NCI-H748 treated with DMSO at 0.1 percent for 48 hours (cell line): Measurements from ENCODE around the gene CPA1.
A peak's percentile ranks its signal among the peaks of the same experiment; 100 is the strongest.

Experiments used
- DNase-seq: peaks from one replicate; lab custom pipeline; 2025; lab: John Stamatoyannopoulos, UW

CPA1 gene

GRCh38 chr7:130379921-130380860 is at the start of gene CPA1:
TSS of gene CPA1 (plus strand) at chr7:130380494. CDS start at chr7:130380521, 27 bp downstream.
- no peak for DNase-seq

DNA sequence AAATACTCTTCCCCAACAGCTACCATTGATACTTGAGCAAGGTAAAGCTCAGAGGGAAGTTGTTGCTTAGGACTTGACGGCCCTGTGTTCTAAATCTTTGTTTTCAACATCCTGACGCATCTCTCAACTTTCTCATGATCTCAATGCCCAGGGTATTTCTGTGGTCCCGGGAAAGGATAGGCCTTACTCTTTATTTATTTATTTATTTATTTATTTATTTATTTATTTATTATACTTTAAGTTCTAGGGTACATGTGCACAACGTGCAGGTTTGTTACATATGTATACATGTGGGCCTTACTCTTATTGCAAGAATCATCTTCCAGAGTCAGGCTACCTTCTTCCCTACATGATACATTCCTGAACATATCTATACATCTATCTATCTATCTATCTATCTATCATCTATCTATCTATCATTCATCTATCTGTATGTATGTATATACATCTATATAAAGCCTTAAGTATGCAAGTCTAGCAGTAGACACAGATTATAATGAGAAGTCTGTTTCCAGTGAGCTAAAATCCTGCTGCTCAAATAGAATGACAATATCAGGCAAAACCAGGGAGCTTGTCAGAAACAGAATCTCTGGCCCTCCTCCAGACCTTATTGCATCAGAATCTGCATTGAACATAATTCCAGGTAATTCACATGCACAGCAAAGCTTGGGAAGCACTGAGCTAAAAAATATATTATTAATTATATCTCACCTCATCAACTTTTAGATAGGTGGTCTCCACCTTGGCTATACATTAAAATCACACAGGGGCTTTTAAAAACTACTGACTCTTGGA is 47.8 kb upstream of the CPA1 start:
- no peak for DNase-seq

GRCh38 chr7:130333832-130334231 is 46.5 kb upstream of the CPA1 start:
- no peak for DNase-seq

DNA sequence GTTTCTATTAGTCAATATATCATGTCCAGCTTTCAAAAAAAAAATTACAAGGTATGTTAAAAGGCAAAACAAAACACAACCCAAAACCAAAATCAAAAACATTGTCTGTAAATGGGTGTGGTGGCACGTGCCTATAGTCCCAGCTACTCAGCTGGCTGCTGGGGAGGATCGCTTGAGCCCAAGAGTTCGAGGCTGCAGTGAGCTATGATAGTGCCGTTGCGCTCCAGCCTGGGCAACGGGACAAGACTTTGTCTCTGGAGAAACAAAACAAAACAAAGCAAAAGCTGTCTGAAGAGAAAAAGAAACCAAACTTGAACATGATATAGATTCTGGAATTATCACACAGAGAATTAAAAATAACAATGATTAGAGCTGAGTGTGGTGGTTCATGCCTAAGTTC is 46.0 kb upstream of the CPA1 start:
- no peak for DNase-seq

DNA sequence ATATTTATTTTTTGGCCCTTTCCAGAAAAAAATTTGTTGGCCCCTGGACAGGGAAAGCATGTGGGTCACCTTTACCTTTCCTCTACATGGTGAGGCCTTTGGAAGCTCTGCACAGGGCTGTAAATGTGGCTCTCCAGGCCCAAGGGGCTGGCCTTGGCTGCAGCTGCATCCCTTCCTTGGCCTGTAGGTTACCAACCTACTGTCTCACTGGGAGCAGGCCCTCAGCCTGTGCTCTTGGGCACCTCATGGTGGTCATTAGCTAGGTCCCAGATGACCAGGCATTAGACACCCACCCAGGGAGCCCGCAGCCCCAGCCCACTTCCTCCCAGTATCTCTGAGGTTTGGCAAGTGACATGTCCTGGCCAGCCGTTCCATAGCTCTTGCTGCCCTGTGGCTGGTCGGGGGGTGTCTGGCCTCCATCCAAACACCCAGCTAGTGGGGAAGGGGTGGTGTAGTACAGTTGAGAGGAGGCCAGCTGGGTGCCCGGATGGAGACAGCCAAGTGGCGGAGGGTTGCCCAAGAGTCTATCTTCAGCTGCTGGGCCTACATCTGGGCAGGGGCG is 42.8 kb upstream of the CPA1 start:
- DNase-seq: no peak

DNA sequence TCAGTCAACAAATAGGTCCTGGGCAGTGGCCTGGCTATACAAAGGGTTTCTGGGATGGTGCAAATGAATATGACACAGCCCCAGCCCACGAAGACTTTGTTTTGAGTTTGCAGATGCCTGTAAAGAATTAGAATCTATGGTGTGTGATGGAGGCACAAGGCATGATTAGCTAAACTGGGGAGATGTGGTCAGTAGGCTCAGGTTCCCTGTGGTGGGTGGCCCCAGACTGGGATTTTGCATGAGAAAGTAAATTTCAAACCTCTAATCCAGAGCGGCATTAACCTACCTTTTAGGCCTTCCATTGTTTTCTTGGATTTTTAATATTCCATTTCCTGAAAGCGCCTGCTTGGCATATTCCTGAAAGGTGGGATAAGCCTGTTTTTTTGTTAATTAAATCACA is 42.1 kb upstream of the CPA1 start:
- no peak for DNase-seq

GRCh38 chr7:130341882-130342281 is 38.4 kb upstream of the CPA1 start:
- no peak for DNase-seq

- no peak for DNase-seq
Observed at GRCh38 chr7:130342701-130343380, 37.5 kb upstream of the CPA1 start.

- DNase-seq: no peak
Observed at GRCh38 chr7:130344271-130344866, 35.9 kb upstream of the CPA1 start, which contains the start of gene CPA5. TSS of gene CPA5 (plus strand) at chr7:130344816. CDS start at chr7:130346486, 1,670 bp downstream.

DNA sequence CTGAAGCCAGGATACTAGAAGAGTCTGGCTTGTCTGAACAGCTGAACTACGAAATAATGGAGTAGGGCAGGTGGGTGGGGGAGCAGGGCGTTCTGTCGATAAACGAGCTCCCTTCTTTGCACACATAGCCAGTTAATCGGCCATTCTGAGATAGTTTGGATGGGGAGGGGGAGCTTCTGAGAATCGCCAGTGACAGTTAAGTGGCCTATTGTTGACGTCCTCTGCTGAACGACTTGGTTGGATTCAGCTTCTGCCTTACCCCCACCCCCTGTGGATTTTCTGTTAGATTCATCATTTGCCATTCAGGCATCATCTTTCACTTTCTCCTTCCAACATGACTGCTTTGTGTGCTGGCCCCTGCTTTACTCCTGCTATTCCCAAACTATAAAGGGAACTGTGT is 35.2 kb upstream of the CPA1 start:
- DNase-seq: peak; percentile 97

- no peak for DNase-seq
Observed at GRCh38 chr7:130345725-130346124, 34.6 kb upstream of the CPA1 start.

- no peak for DNase-seq
Observed at GRCh38 chr7:130346177-130346905, 34.0 kb upstream of the CPA1 start.

DNA sequence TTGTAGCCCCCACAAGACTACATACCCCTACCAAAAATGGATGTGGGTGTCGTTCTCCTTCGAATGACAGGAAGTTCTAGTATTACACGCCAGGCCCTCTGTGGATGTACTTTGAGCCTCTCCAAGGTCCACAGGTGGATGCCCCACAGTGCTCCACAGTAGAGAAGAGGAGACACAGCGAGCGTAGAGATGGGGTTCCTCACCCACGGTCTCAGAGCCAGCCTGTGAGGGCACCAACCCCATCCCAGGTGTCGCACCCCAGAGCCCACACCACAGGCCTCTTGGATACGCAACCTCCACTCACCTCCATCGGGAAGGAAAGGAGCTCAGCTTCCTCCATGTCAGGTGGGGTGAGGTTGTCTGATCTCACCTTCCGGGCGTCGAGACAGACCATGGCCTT is 33.4 kb upstream of the CPA1 start:
- DNase-seq: no peak

DNA sequence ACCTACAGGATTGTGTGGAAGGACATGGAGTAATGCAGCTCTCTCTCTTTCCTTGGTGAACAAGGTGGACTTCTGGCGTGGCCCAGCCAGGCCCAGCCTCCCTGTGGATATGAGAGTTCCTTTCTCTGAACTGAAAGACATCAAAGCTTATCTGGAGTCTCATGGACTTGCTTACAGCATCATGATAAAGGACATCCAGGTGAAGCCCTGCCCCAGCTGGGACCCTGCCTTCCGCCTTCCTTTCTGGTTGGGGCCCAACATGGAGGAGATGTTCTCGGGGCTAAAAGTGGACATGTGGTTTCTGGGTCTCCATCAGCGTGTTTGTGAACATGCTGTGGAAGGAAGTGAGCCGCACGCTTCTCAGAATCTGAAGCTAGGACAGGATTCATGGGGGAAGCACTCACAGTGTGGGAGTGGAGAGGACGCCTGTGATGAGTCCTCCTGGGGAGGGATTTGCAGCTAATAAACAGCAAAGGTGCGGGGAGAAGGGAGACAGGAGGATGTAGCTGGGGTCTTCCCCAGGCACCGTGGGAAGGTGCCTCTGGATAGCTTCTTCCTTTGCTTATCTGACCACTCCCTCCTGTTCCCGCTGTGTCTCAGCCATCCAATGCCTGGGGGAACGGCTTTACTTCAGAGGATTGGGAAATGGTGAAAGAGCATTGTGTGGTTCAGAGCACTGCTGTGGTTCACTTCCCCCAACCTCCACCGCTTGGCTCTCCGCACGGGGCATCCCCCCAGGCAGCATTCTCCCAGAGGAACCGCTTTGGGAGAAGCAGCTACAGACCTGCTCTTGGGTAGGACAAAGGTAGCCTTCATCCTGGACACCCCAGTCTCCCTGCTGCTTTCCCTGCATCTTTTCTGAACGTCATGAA is 30.1 kb upstream of the CPA1 start:
- DNase-seq: peak; percentile 28

GRCh38 chr7:130350945-130351790 is 29.1 kb upstream of the CPA1 start:
- peak; percentile 60 for DNase-seq

- DNase-seq: peak; percentile 70
Observed at GRCh38 chr7:130351791-130352090, 28.6 kb upstream of the CPA1 start.

DNA sequence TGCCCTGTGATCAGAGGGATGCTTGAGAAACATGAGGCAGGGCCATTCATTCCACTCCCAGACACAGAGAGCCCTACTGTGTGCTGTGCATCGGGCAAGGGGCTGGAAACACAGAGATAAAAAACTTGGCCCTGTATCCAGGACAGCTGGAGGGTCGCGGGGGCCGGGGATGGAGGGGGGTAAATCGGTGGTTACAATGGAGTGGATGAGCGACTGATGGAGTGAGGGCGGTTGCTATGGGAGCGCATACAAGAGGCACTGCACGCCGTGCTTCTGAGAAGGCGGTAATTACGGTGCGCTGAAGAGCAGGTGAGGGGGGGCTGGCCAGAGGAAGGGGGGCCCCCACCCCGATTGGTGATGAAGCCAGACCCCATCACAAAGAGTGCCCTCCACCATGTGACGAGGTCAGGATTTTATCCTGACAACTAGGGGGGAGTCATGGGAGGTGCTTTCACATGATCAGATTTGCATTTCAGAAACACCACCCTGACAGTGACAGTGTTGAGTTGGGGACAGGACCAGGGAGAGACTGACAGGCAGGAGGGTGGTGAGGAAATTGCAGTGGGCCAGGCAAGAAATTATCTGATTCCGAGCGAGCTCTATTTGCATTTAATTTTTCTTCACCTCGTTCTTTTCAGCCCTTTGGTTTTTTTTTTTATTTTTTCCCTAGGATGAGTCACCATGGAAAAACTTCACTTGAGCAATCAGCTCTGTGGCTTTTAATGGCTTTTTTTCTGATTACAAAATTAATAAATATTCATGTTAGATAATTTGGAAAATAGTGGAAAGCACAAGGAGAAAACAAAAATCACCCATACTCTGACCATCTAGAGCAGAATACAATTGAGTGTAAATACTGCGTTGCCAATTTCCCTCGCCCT is 27.9 kb upstream of the CPA1 start:
- peak; percentile 97 for DNase-seq

GRCh38 chr7:130353196-130353595 is 27.1 kb upstream of the CPA1 start:
- no peak for DNase-seq
